Retinal pigment epithelial cell (primary cell): ENCODE results near the gene LMBRD1.

Source experiments
- DNase-seq: peaks from one replicate; pipeline ENCODE4 v3.0.0-alpha.2; 2010; ENCODE audit warnings: low read depth
- H3K4me3 ChIP-seq: 2 replicates; pipeline ENCODE4 v1.5.1; 2011; ENCODE audit warnings: mild to moderate bottlenecking, low read length, control low read depth, moderate library complexity
- CTCF ChIP-seq: conservative IDR thresholded peaks from 2 replicates; pipeline ENCODE4 v1.5.1; 2011; ENCODE audit warnings: low read depth, low read length, control low read depth, inconsistent platforms

The LMBRD1 gene

GRCh38 chr6:69775585-69775849 is 21.3 kb downstream of the LMBRD1 start:
- H3K4me3 ChIP-seq: no peak overlapping the region
- DNase-seq: no peak
- no peak for TF ChIP-seq CTCF

DNA sequence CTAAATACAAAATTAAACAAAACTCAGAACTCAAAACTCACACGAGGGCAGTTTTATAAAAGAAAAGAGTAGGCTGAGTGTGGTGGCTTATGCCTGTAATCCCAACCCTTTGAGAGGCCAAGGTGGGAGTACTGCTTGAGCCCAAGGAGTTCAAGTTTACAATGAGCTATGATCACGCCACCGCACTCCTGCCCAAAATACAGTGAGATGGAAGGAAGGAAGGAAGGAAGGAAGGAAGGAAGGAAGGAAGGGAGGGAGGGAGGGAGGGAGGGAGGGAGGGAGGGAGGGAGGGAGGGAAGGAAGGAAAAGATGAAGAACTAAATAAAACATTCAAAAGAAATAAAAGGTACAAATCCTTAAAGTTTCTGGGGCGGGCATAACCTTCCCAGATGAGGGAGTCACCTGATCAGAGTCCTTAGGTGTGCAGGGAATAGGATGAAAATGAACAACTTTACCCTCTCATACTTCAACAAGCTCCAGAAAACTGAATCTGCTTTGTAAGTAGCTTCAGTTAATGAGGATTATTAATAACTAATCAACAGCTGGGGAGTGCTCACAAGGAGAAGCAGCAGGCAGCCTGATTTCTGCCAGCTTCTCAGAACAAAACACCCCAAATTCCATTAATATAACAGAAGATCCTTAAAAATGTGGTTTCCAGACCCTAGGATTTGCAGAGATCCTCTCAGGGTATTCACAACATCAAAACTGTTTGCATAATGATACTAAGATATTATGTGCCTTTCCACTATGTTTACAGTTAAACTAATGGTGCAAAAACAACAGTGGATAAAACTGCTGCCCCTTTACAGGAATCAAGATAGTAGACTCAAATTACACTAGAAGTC is 21.8 kb downstream of the LMBRD1 start:
- no peak for DNase-seq
- no peak overlapping the region for H3K4me3 ChIP-seq
- no peak for TF ChIP-seq CTCF

DNA sequence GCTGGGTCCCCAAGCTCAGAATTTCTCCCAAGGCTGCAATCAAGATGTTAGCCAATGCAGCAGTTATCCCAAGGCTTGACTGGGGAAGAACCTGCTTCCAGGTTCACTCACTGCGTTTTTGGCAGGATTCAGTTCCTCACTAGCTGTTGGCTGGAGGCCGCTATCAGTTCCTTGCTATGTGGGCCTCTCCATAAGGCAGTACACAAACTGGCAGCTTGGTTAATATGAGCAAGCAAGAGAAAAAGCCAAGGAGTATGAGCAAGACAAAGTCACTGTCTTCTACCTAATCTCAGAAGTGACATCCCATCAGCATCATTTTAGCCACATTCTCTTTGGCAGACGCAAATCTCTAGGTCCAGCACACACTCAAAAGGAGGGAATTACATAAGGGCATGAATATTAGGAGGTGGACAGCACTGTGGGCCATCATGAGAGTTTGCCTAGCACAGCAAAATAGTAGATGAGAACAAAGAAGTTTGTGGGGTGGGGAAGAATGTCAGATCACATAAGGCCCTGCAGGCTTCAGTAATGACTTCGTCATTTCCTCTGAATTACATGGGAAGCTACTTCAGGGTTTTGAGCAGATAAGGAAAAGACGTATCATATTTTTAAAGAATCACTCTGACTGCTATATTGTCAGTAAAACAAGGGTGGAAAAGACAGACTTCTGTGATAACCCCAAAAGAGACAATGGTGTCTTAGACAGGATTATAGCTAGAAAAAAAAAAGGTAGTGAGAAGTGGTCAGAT is 25.5 kb downstream of the LMBRD1 start:
- DNase-seq: no peak
- TF ChIP-seq CTCF: no peak
- H3K4me3 ChIP-seq: no peak overlapping the region

- no peak for DNase-seq
- H3K4me3 ChIP-seq: no peak overlapping the region
These were observed 28.1 kb downstream of the LMBRD1 start for GRCh38 chr6:69768664-69769063.

DNA sequence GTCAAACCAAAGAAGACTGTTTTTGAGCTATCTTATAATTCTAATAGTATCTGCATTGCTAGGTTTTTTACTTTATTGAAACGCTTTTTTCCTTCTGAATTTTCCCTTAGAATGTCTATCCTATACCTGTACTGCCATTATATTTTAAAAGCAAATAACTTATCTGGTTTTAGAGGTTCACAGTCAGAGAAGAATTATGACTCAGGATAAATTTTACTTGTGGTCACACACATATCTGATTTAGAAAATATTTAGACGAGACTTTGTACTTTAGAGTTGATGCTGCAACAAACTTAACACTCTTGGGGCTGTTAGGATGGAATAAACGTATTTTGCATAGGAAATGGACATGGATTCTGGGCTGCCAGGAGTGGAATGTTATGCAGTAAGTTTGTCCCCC is 33.0 kb downstream of the LMBRD1 start:
- H3K4me3 ChIP-seq: no peak overlapping the region
- no peak for TF ChIP-seq CTCF
- no peak for DNase-seq

More at GRCh38 chr6:69768664-69769063, 28.1 kb downstream of the LMBRD1 start:
- peak; percentile 30 for TF ChIP-seq CTCF

- no peak for TF ChIP-seq CTCF
- no peak overlapping the region for H3K4me3 ChIP-seq
- DNase-seq: no peak
These were observed 35.0 kb downstream of the LMBRD1 start for GRCh38 chr6:69761853-69762252.

- DNase-seq: no peak
- no peak overlapping the region for H3K4me3 ChIP-seq
- no peak for TF ChIP-seq CTCF
These were observed 38.6 kb downstream of the LMBRD1 start for GRCh38 chr6:69758214-69758613.
